GDM1 (cell line): ENCODE data around the gene NYNRIN.

Experiments used
- DNase-seq: peaks from one replicate; lab custom pipeline; 2025; lab: John Stamatoyannopoulos, UW

The NYNRIN gene

GRCh38 chr14:24415421-24416253, 16.8 kb downstream of the NYNRIN start:
- no peak for DNase-seq

- DNase-seq: no peak
Observed at GRCh38 chr14:24416254-24416931, 17.6 kb downstream of the NYNRIN start.

GRCh38 chr14:24416932-24417619, 18.3 kb downstream of the NYNRIN start:
- DNase-seq: no peak

- no peak for DNase-seq
Observed at GRCh38 chr14:24417832-24418491, 19.2 kb downstream of the NYNRIN start.

GRCh38 chr14:24418492-24418873, 19.7 kb downstream of the NYNRIN start:
- no peak for DNase-seq

GRCh38 chr14:24422261-24422660, 23.5 kb downstream of the NYNRIN start:
- DNase-seq: peak; percentile 27

- no peak for DNase-seq
Observed at GRCh38 chr14:24422694-24423601, 24.1 kb downstream of the NYNRIN start.

GRCh38 chr14:24425704-24426103, 26.9 kb downstream of the NYNRIN start:
- DNase-seq: no peak

- no peak for DNase-seq
Observed at GRCh38 chr14:24426150-24426911, 27.5 kb downstream of the NYNRIN start.

- no peak for DNase-seq
Observed at GRCh38 chr14:24426912-24427536, 28.2 kb downstream of the NYNRIN start.

GRCh38 chr14:24427537-24428508, 29.0 kb downstream of the NYNRIN start:
- DNase-seq: no peak

- no peak for DNase-seq
Observed at GRCh38 chr14:24428628-24429394, 30.0 kb downstream of the NYNRIN start.

GRCh38 chr14:24429395-24430142, 30.8 kb downstream of the NYNRIN start, which contains the start of the genes CBLN3 and KHNYN:
TSS of gene CBLN3 (minus strand) at chr14:24429668. CDS start at chr14:24429054, 614 bp downstream.
TSS of gene KHNYN (plus strand) at chr14:24429954. CDS start at chr14:24430731, 777 bp downstream.
- DNase-seq: peak; percentile 83

GRCh38 chr14:24430143-24430681, 31.4 kb downstream of the NYNRIN start:
- peak; percentile 53 for DNase-seq

GRCh38 chr14:24430682-24431568, 32.1 kb downstream of the NYNRIN start:
- DNase-seq: no peak
